SK-N-SH (cell line): ENCODE data around the gene UTF1. TPM values are rescaled to one million over a fixed set of nuclear protein-coding genes. Genes with fewer than 3 reads are reported as not detected.

Experiments
- CTCF ChIA-PET: fragments of 300-600, 350-600 bp; formaldehyde crosslinking; extraction: SDS; loops from one replicate; lab custom pipeline; 2021; lab: Yijun Ruan, JAX
- POLR2A ChIA-PET: fragments of 350-600 bp; sonication (Branson Sonifier 250); formaldehyde crosslinking; extraction: SDS; loops from one replicate; lab custom pipeline; 2020; ENCODE audit warnings: antibody characterized with exemption, inconsistent platforms; lab: Yijun Ruan, JAX
- DNase-seq: peaks from one replicate; pipeline ENCODE4 v3.0.0; 2012
- H2AFZ ChIP-seq: fragments of 200-600 bp; sonication (generic); 2 replicates; pipeline ENCODE4 v1.8.1; 2016; ENCODE audit warnings: antibody characterized with exemption, mild to moderate bottlenecking, low read depth
- H3F3A ChIP-seq: fragments of 200-600 bp; sonication (generic); replicated peaks from 2 replicates; pipeline ENCODE3; 2016; ENCODE audit warnings: antibody characterized with exemption, mild to moderate bottlenecking; ENCODE audit not compliant: insufficient read depth
- H3K27ac ChIP-seq, 2 experiments: fragments of 200-500 bp in 1 of 2; fragments of 200-600 bp in 1 of 2; sonication (Bioruptor generic) in 1 of 2; sonication (generic), shearing (Covaris generic) in 1 of 2; 2 replicates each; pipeline versions ENCODE4 v1.5.1 to v1.6.1; 2014 to 2016; ENCODE audit warnings: low read depth in 2 of 2, inconsistent platforms in 1 of 2, low read length in 1 of 2, mild to moderate bottlenecking in 1 of 2, mixed read lengths in 1 of 2
- H3K27me3 ChIP-seq: fragments of 200-600 bp; sonication (generic), shearing (Covaris generic); 2 replicates; pipeline ENCODE4 v1.6.1; 2016; ENCODE audit warnings: mixed run types; ENCODE audit not compliant: insufficient read depth
- H3K36me3 ChIP-seq, 2 experiments: fragments of 200-500 bp in 1 of 2; fragments of 200-600 bp in 1 of 2; sonication (Bioruptor generic) in 1 of 2; sonication (generic) in 1 of 2; replicated peaks in 1 of 2; 2 replicates each; pipeline versions ENCODE3 to v1.5.1; 2014 to 2016; ENCODE audit warnings: low read length in 1 of 2, mild to moderate bottlenecking in 1 of 2; ENCODE audit not compliant: insufficient read depth in 2 of 2, control insufficient read depth in 1 of 2
- H3K4me1 ChIP-seq, 2 experiments: fragments of 200-500 bp in 1 of 2; fragments of 200-600 bp in 1 of 2; sonication (Bioruptor generic) in 1 of 2; sonication (generic), shearing (Covaris generic) in 1 of 2; 2 replicates each; pipeline versions ENCODE4 v1.5.1 to v1.6.1; 2014 to 2016; ENCODE audit warnings: low read depth in 1 of 2, low read length in 1 of 2, mixed run types in 1 of 2; ENCODE audit not compliant: insufficient read depth in 2 of 2, control insufficient read depth in 1 of 2
- H3K4me2 ChIP-seq: fragments of 200-600 bp; sonication (generic), shearing (Covaris generic); 2 replicates; pipeline ENCODE4 v1.6.1; 2017; ENCODE audit warnings: mixed run types
- H3K4me3 ChIP-seq, 2 experiments: fragments of 200-500 bp in 1 of 2; fragments of 200-600 bp in 1 of 2; sonication (Bioruptor generic) in 1 of 2; sonication (generic), shearing (Covaris generic) in 1 of 2; 2 replicates each; pipeline versions ENCODE4 v1.5.1 to v1.8.1; 2014 to 2016; ENCODE audit warnings: low read depth in 2 of 2, inconsistent platforms in 1 of 2, low read length in 1 of 2, mild to moderate bottlenecking in 1 of 2, mixed read lengths in 1 of 2, moderate library complexity in 1 of 2
- H3K79me2 ChIP-seq: fragments of 200-600 bp; sonication (generic); 2 replicates; pipeline ENCODE4 v1.8.1; 2017; ENCODE audit warnings: mild to moderate bottlenecking; ENCODE audit not compliant: insufficient read depth
- H3K9ac ChIP-seq: fragments of 200-600 bp; sonication (generic); 2 replicates; pipeline ENCODE4 v1.6.1; 2017; ENCODE audit warnings: mixed run types
- H3K9me2 ChIP-seq: fragments of 200-600 bp; sonication (generic); 2 replicates; pipeline ENCODE4 v1.6.1; 2017; ENCODE audit warnings: mixed run types
- H3K9me3 ChIP-seq: fragments of 200-600 bp; sonication (generic); 2 replicates; pipeline ENCODE4 v1.6.1; 2017; ENCODE audit warnings: mixed run types, mild to moderate bottlenecking, moderate library complexity
- H4K20me1 ChIP-seq: fragments of 200-600 bp; sonication (generic); 2 replicates; pipeline ENCODE4 v1.6.1; 2017; ENCODE audit warnings: mild to moderate bottlenecking, mixed run types; ENCODE audit not compliant: insufficient read depth
- ELF1 ChIP-seq: IDR thresholded peaks from 2 replicates; pipeline ENCODE4 v1.4.0; 2012
- EZH2phosphoT487 ChIP-seq: fragments of 200-600 bp; sonication (generic); IDR thresholded peaks from 2 replicates; pipeline ENCODE4 v1.6.1; 2017; ENCODE audit warnings: low read depth, mixed run types, mild to moderate bottlenecking, antibody characterized with exemption, moderate library complexity, borderline replicate concordance
- FOXJ3 ChIP-seq: sonication (generic); formaldehyde crosslinking; IDR thresholded peaks from 2 replicates; pipeline ENCODE4 v1.5.1; 2020; ENCODE audit warnings: mild to moderate bottlenecking, missing genetic modification reagents
- FOXM1 ChIP-seq: IDR thresholded peaks from 2 replicates; pipeline ENCODE4 v1.4.0; 2012; ENCODE audit warnings: low read depth, mild to moderate bottlenecking
- IRF3 ChIP-seq: fragments of 150-350 bp; IDR thresholded peaks from 2 replicates; pipeline ENCODE4 v1.6.1; 2016; ENCODE audit warnings: mild to moderate bottlenecking, low read depth, low read length
- JUND ChIP-seq: IDR thresholded peaks from 2 replicates; pipeline ENCODE4 v1.4.0; 2012
- MAX ChIP-seq: IDR thresholded peaks from 2 replicates; pipeline ENCODE4 v1.4.0; 2012; ENCODE audit warnings: low read depth
- MEF2A ChIP-seq: IDR thresholded peaks from 2 replicates; pipeline ENCODE4 v1.4.0; 2012; ENCODE audit warnings: low read depth, borderline replicate concordance
- MXI1 ChIP-seq: IDR thresholded peaks from 2 replicates; pipeline ENCODE4 v1.6.1; 2012; ENCODE audit warnings: mild to moderate bottlenecking, low read depth, low read length, improper control_type of control experiment
- NRF1 ChIP-seq: IDR thresholded peaks from 2 replicates; pipeline ENCODE4 v1.6.1; 2012; ENCODE audit warnings: low read depth, mild to moderate bottlenecking, low read length
- REST ChIP-seq: IDR thresholded peaks from 2 replicates; pipeline ENCODE4 v1.6.1; 2012; ENCODE audit warnings: mild to moderate bottlenecking, low read depth, low read length, moderate library complexity
- RXRA ChIP-seq: IDR thresholded peaks from 2 replicates; pipeline ENCODE4 v1.4.0; 2012; ENCODE audit warnings: low read depth, mild to moderate bottlenecking, borderline replicate concordance
- TAF1 ChIP-seq: IDR thresholded peaks from 2 replicates; pipeline ENCODE4 v1.6.1; 2012; ENCODE audit warnings: low read depth, mild to moderate bottlenecking, low read length, moderate library complexity, borderline replicate concordance
- USF2 ChIP-seq: fragments of 150-350 bp; IDR thresholded peaks from 2 replicates; pipeline ENCODE4 v1.6.1; 2017; ENCODE audit warnings: antibody characterized with exemption, low read length, low read depth, borderline replicate concordance
- WGBS: methylation state at CpG from one replicate; pipeline ENCODE4 v1.1.6; 2017; ENCODE audit warnings: low lambda C conversion rate; 5-methylcytosine and 5-hydroxymethylcytosine counted together
- polyA plus RNA-seq, 3 experiments: library from polyadenylated mRNA; depleted of rRNA; stranded (reverse); fragments of >200 nt; gene quantifications; 2 replicates each; pipeline ENCODE4 v1.2.3, GENCODE V29; 2012

Gene UTF1
- not detected in 2 replicates for polyA plus RNA-seq (2012; rRNA removed)
- not detected in 2 replicates for polyA plus RNA-seq (2012; cell fraction: cytosol; rRNA removed)
- polyA plus RNA-seq (2012; cell fraction: nucleus; rRNA removed) = not detected in 2 replicates

- no peak for DNase-seq
- ChIA-PET POLR2A (no interaction called here), CTCF (no interaction called here)
- Histone ChIP-seq H3K36me3 (no peaks in the 10 kb centered on the region), H4K20me1 (no peaks in the 10 kb centered on the region), H3K9ac (no peak within 1 kb of the TSS), H3F3A (no peaks in the 10 kb centered on the region), H3K4me2 (no peak within 1 kb of the TSS), H3K9me2 (no peaks in the 10 kb centered on the region), H3K79me2 (no peaks in the 10 kb centered on the region), H3K27ac (no peak within 1 kb of the TSS), H3K4me3 (no peak within 1 kb of the TSS), H3K27me3 (peaks cover 51% of the 10 kb centered on the region), H3K9me3 (no peaks in the 10 kb centered on the region), H2AFZ (no peak within 1 kb of the TSS), H3K4me1 (no peaks in the 10 kb centered on the region)
- TF ChIP-seq MXI1 (no peak), TAF1 (no peak), FOXM1 (no peak), JUND (no peak), EZH2phosphoT487 (no peak), FOXJ3 (CRISPR knock-in tag) (no peak), REST (no peak), USF2 (no peak), ELF1 (no peak), RXRA (no peak), NRF1 (no peak), MEF2A (no peak), MAX (no peak), IRF3 (no peak)
- WGBS = 7% methylated on average over 9 of the region's 49 CpGs
These were observed at the start of gene UTF1 for GRCh38 chr10:133230044-133230361. Gene UTF1, plus strand, starts transcription at chr10:133230217. Its CDS starts 72 bp downstream, at chr10:133230289.
